K562 (cell line): ENCODE measurements around the gene DDAH2. TPM values are rescaled to one million over a fixed set of nuclear protein-coding genes. Genes with fewer than 3 reads are reported as not detected.

Experiments used
- ATAC-seq: fragments of 200-7000 bp; cut with Tn5 transposase; 3 replicates; pipeline ENCODE4 v1.9.1; 2020; ENCODE audit warnings: moderate library complexity
- BruUV-seq: library from RNA; stranded (reverse); fragments of 400-500 nt; replicated peaks from 2 replicates; lab custom pipeline; 2021; lab: Mats Ljungman, UMichigan
- CTCF ChIA-PET: fragments of 300-600 bp; formaldehyde crosslinking; extraction: SDS; loops from one replicate; lab custom pipeline; 2021; ENCODE audit warnings: low intra/inter-chr PET ratio; lab: Yijun Ruan, JAX
- POLR2A ChIA-PET: fragments of 300-600, 350-650 bp; sonication (Branson Sonifier 250); formaldehyde crosslinking; extraction: SDS; loops from one replicate; lab custom pipeline; 2021; ENCODE audit warnings: antibody characterized with exemption, inconsistent platforms; lab: Yijun Ruan, JAX
- DNase-seq, 4 experiments: peaks; one replicate each; pipeline versions ENCODE4 v3.0.0 to v3.0.0-alpha.2; 2011 to 2018; ENCODE audit warnings: low spot score in 3 of 4, mixed read lengths in 3 of 4; ENCODE audit errors: extremely low read depth in 1 of 4
- FAIRE-seq: peaks from 2 replicates; lab custom pipeline; 2011; peaks lifted over from hg19 to GRCh38; lab: Jason Lieb, UNC
- H2AFZ ChIP-seq: 2 replicates; pipeline ENCODE4 v1.6.0; 2011; ENCODE audit warnings: low read depth, low read length, control low read depth, inconsistent platforms
- H3K27ac ChIP-seq: fragments of 200-600 bp; 3 replicates; pipeline ENCODE4 v1.8.0; 2011; ENCODE audit warnings: low read depth, mild to moderate bottlenecking, control low read depth, inconsistent platforms, low read length, moderate library complexity, mixed read lengths; ENCODE audit errors: extremely low read depth
- H3K27me3 ChIP-seq, 2 experiments: fragments of 300-600 bp in 1 of 2; 2 replicates in 1 of 2; 3 replicates in 1 of 2; pipeline versions ENCODE4 v1.6.0 to v1.8.0; 2011; ENCODE audit warnings: inconsistent platforms in 2 of 2, low read length in 2 of 2, mild to moderate bottlenecking in 1 of 2, mixed read lengths in 1 of 2, moderate library complexity in 1 of 2; ENCODE audit not compliant: control insufficient read depth in 2 of 2, insufficient read depth in 2 of 2
- H3K36me3 ChIP-seq: fragments of 300-600 bp; 3 replicates; pipeline ENCODE4 v1.8.0; 2011; ENCODE audit warnings: mild to moderate bottlenecking, low read length, inconsistent platforms; ENCODE audit not compliant: control insufficient read depth, insufficient read depth
- H3K4me1 ChIP-seq, 2 experiments: fragments of 200-600 bp in 1 of 2; replicated peaks in 1 of 2; 2 replicates in 1 of 2; 3 replicates in 1 of 2; pipeline versions ENCODE4 v1.5.1 to v1.8.0; 2011; ENCODE audit warnings: inconsistent platforms in 2 of 2, low read length in 2 of 2, mild to moderate bottlenecking in 1 of 2, mixed read lengths in 1 of 2, moderate library complexity in 1 of 2; ENCODE audit not compliant: control insufficient read depth in 2 of 2, insufficient read depth in 2 of 2
- H3K4me2 ChIP-seq: 2 replicates; pipeline ENCODE4 v1.6.1; 2011; ENCODE audit warnings: low read length, control low read depth, inconsistent platforms, mixed read lengths; ENCODE audit not compliant: insufficient read depth
- H3K4me3 ChIP-seq: fragments of 200-600 bp; sonication (generic), shearing (Covaris generic); 2 replicates; pipeline ENCODE4 v1.5.1; 2016; ENCODE audit warnings: control low read depth, inconsistent platforms
- H3K79me2 ChIP-seq: fragments of 200-600 bp; 3 replicates; pipeline ENCODE4 v1.8.0; 2011; ENCODE audit warnings: low read length, inconsistent platforms; ENCODE audit not compliant: control insufficient read depth, insufficient read depth
- H3K9ac ChIP-seq, 2 experiments: 2 replicates each; pipeline versions ENCODE4 v1.6.0 to v1.6.1; 2011; ENCODE audit warnings: low read depth in 2 of 2, low read length in 2 of 2, control low read depth in 1 of 2, inconsistent platforms in 1 of 2, mild to moderate bottlenecking in 1 of 2, mixed read lengths in 1 of 2; ENCODE audit not compliant: insufficient read depth in 1 of 2
- H3K9me1 ChIP-seq: one replicate; pipeline ENCODE4 v1.6.0; 2011; ENCODE audit warnings: inconsistent platforms, mild to moderate bottlenecking, low read length, moderate library complexity; ENCODE audit not compliant: control insufficient read depth, insufficient read depth
- H3K9me3 ChIP-seq: replicated peaks from 2 replicates; pipeline ENCODE4 v1.5.1; 2011; ENCODE audit warnings: low read depth, low read length, inconsistent platforms; ENCODE audit not compliant: control insufficient read depth, insufficient read depth
- H4K20me1 ChIP-seq: replicated peaks from 2 replicates; pipeline ENCODE4 v1.6.1; 2011; ENCODE audit warnings: low read length, inconsistent platforms, mixed read lengths; ENCODE audit not compliant: control insufficient read depth, insufficient read depth
- ETV1 ChIP-seq: fragments of 450-650 bp; conservative IDR thresholded peaks from 2 replicates; pipeline ENCODE4 v1.6.1; 2016; ENCODE audit warnings: missing genetic modification characterization, control low read depth, low read depth, missing compliant biosample characterization
- IRF2 ChIP-seq: sonication (generic); formaldehyde crosslinking; IDR thresholded peaks from 2 replicates; pipeline ENCODE4 v1.8.1; 2022; ENCODE audit warnings: mild to moderate bottlenecking, missing genetic modification reagents
- MAFG ChIP-seq: fragments of 450-650 bp; conservative IDR thresholded peaks from 2 replicates; pipeline ENCODE4 v1.6.1; 2016; ENCODE audit warnings: missing genetic modification characterization, missing compliant biosample characterization
- MED1 ChIP-seq: sonication (generic); formaldehyde crosslinking; IDR thresholded peaks from 2 replicates; pipeline ENCODE4 v1.8.1; 2023; ENCODE audit warnings: missing genetic modification reagents, borderline replicate concordance
- MTF1 ChIP-seq: fragments of 250-450 bp; sonication (Bioruptor Pico); IDR thresholded peaks from 2 replicates; pipeline ENCODE4 v1.9.0; 2021; ENCODE audit warnings: moderate library complexity, mild to moderate bottlenecking, inconsistent platforms, borderline replicate concordance
- OTX1 ChIP-seq: fragments of 450-650 bp; formaldehyde crosslinking; IDR thresholded peaks from 2 replicates; pipeline ENCODE4 v1.4.0; 2022; ENCODE audit warnings: mild to moderate bottlenecking
- POLR2B ChIP-seq: fragments of 450-650 bp; IDR thresholded peaks from 2 replicates; pipeline ENCODE4 v1.6.1; 2018; ENCODE audit warnings: low read depth; ENCODE audit not compliant: partially characterized antibody
- PTTG1 ChIP-seq: fragments of 450-650 bp; IDR thresholded peaks from 2 replicates; pipeline ENCODE4 v1.6.1; 2016; ENCODE audit warnings: low read depth, mild to moderate bottlenecking, missing genetic modification characterization, missing compliant biosample characterization
- RFX7 ChIP-seq: fragments of 250-450 bp; sonication (Bioruptor Pico); IDR thresholded peaks from 2 replicates; pipeline ENCODE4 v1.5.1; 2021; ENCODE audit warnings: mild to moderate bottlenecking
- U2AF2 ChIP-seq: fragments of 200-400 bp; formaldehyde crosslinking; optimal IDR thresholded peaks from 2 replicates; pipeline ENCODE3; 2017; ENCODE audit warnings: low read depth, mild to moderate bottlenecking, low read length
- ZBTB26 ChIP-seq: fragments of 450-650 bp; formaldehyde crosslinking; IDR thresholded peaks from 2 replicates; pipeline ENCODE4 v1.4.0; 2022; ENCODE audit warnings: missing genetic modification characterization
- ZC3H4 ChIP-seq: sonication (generic); formaldehyde crosslinking; IDR thresholded peaks from 2 replicates; pipeline ENCODE4 v1.9.0; 2021; ENCODE audit warnings: missing genetic modification reagents, borderline replicate concordance
- WGBS: fragments of 100-300 bp; shearing (Covaris generic); methylation state at CpG from one replicate; pipeline ENCODE4 v1.1.6; 2016; ENCODE audit warnings: low coverage, mixed read lengths; ENCODE audit not compliant: insufficient coverage; ENCODE audit errors: missing lambda C conversion rate; 5-methylcytosine and 5-hydroxymethylcytosine counted together
- in situ Hi-C: fragments of 300-500 bp; cut with MboI; formaldehyde crosslinking; loops from 4 replicates; pipeline ENCODE4 v1.15.0; 2018; ENCODE audit warnings: inconsistent platforms, mixed read lengths
- intact Hi-C: fragments of 100-400 bp; cut with micrococcal nuclease; formaldehyde crosslinking; loops from 2 replicates; pipeline ENCODE4 v1.14.2; 2022
- polyA plus RNA-seq, 8 experiments: library from polyadenylated mRNA; depleted of rRNA in 4 of 8; stranded (reverse) in 5 of 8; unstranded in 3 of 8; fragments of >200 nt; fragmentation: Nextera tagmentation in 2 of 8; fragmentation: Illumina TruSeq in 1 of 8; extraction: Ambion mirVana in 2 of 8; extraction: Trizol in 1 of 8; gene quantifications; 2 replicates each; pipeline versions ENCODE4 v1.2.1 to v1.2.3, GENCODE V29; 2011 to 2014; ENCODE audit warnings: inconsistent platforms in 1 of 8, missing spikeins in 1 of 8
- total RNA-seq, 7 experiments: library from RNA; depleted of rRNA in 6 of 7; stranded (reverse); fragments of >200 nt in 6 of 7; fragmentation: Illumina TruSeq in 2 of 7; extraction: Trizol in 2 of 7; gene quantifications; 2 replicates each; pipeline versions ENCODE4 v1.2.1 to v1.2.3, GENCODE V29; 2011 to 2021; ENCODE audit warnings: low replicate concordance in 1 of 7
- TF ChIP-seq, protein P1 (sequence below): fragments of 450-650 bp; formaldehyde crosslinking; IDR thresholded peaks from 2 replicates; pipeline ENCODE4 v1.4.0; 2022; ENCODE audit warnings: missing genetic modification characterization
- TF ChIP-seq, protein P2 (sequence below): fragments of 450-650 bp; formaldehyde crosslinking; conservative IDR thresholded peaks from 2 replicates; pipeline ENCODE4 v1.4.0; 2022; ENCODE audit warnings: mild to moderate bottlenecking, missing genetic modification characterization

The DDAH2 gene
- total and polyA plus RNA-seq, 9 of the 15 experiments (the other 6 are each of a cell fraction or from before 2014, with no cell fraction given), result 1.8 to 45.4 (median 21.4) TPM

DNA sequence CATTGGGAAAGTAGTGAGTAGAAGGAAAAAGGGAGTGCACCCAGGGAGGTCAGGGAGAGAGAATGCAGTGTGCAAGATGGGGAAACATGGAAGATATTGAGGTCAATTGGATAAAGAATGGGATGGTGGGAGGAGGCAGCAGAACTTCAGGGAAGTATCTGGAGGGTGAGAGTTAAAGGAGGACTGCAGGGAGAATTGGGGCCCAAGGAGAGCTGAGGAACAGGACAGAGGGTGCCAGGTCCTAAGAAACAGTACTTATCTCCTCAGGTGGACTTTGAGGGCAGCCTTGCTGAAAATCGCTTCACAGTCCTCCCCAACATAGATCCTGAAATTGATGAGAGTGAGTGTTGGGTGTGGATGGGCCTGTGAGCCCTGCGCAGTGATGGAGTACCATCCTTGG is 29.2 kb upstream of the DDAH2 start:
- Histone ChIP-seq H3K27me3 (no peaks in the 10 kb centered on the region), H3K4me1 (peaks cover 0 to 4% of the 10 kb centered on the region in 2 experiments; a peak in 2 of 5 replicates), H3K27ac (no peak overlapping the region), H3K79me2 (no peaks in the 10 kb centered on the region), H3K9me3 (no peaks in the 10 kb centered on the region), H3K4me2 (no peak overlapping the region), H4K20me1 (no peaks in the 10 kb centered on the region), H2AFZ (no peak overlapping the region), H3K9me1 (no peaks in the 10 kb centered on the region), H3K36me3 (peaks cover 52% of the 10 kb centered on the region), H3K9ac (peak overlapping the region in 1 of 2 experiments; percentile 69; a peak in 2 of 4 replicates), H3K4me3 (no peak overlapping the region)
- in situ Hi-C loops, result no loop called here
- ChIA-PET CTCF (no interaction called here), POLR2A (interaction anchor here (0.6 to 6.6 kb wide), 12 partner anchors 8 to 161 kb away, joined by 3 to 85 read pairs (median 7); partner anchors contain the start of genes CLIC1, DDAH2 and MSH5)
- DNase-seq, result no peak
- intact Hi-C loops, result no loop called here
- TF ChIP-seq MTF1 (CRISPR knock-in tag), result no peak
- TF ChIP-seq MAFG, result no peak
- TF ChIP-seq, protein P1, sequence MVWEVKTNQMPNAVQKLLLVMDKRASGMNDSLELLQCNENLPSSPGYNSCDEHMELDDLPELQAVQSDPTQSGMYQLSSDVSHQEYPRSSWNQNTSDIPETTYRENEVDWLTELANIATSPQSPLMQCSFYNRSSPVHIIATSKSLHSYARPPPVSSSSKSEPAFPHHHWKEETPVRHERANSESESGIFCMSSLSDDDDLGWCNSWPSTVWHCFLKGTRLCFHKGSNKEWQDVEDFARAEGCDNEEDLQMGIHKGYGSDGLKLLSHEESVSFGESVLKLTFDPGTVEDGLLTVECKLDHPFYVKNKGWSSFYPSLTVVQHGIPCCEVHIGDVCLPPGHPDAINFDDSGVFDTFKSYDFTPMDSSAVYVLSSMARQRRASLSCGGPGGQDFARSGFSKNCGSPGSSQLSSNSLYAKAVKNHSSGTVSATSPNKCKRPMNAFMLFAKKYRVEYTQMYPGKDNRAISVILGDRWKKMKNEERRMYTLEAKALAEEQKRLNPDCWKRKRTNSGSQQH (CRISPR knock-in tag), result peak; percentile 68; the same call in 1 of the 2 replicates
- TF ChIP-seq, protein P2, sequence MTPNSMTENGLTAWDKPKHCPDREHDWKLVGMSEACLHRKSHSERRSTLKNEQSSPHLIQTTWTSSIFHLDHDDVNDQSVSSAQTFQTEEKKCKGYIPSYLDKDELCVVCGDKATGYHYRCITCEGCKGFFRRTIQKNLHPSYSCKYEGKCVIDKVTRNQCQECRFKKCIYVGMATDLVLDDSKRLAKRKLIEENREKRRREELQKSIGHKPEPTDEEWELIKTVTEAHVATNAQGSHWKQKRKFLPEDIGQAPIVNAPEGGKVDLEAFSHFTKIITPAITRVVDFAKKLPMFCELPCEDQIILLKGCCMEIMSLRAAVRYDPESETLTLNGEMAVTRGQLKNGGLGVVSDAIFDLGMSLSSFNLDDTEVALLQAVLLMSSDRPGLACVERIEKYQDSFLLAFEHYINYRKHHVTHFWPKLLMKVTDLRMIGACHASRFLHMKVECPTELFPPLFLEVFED (CRISPR knock-in tag), result peak; percentile 78; the same call in 1 of the 2 replicates
- TF ChIP-seq ZC3H4 (CRISPR knock-in tag), result peak; percentile 38; the same call in 1 of the 2 replicates
- TF ChIP-seq MED1, result no peak
- TF ChIP-seq POLR2B, result peak; percentile 35
- TF ChIP-seq IRF2 (CRISPR knock-in tag), result 0 out of 2 replicates have a peak, but pooled peaks have one; percentile 12
- no peak for TF ChIP-seq RFX7 (CRISPR knock-in tag)
- TF ChIP-seq PTTG1 (tag), result no peak
- TF ChIP-seq U2AF2, result no peak
- TF ChIP-seq ZBTB26 (CRISPR knock-in tag), result 0 out of 2 replicates have a peak, but pooled peaks have one; percentile 77
- TF ChIP-seq OTX1 (CRISPR knock-in tag), result 0 out of 2 replicates have a peak, but pooled peaks have one; percentile 36
- TF ChIP-seq ETV1 (tag), result no peak
- 63% methylated on average over 2 of the region's 2 CpGs for WGBS
- no TSS peak for BruUV-seq
- FAIRE-seq, result no peak
- no peak for ATAC-seq
